WI38 (cell line): Measurements from ENCODE around the gene IL31RA.

Experiments
- H3K4me3 ChIP-seq: 2 replicates; pipeline ENCODE4 v1.5.1; 2011; ENCODE audit warnings: low read depth, mild to moderate bottlenecking, control low read depth, low read length
- CTCF ChIP-seq: IDR thresholded peaks from 2 replicates; pipeline ENCODE4 v1.5.1; 2012; ENCODE audit warnings: low read depth, mild to moderate bottlenecking, control low read depth, low read length

The IL31RA gene

GRCh38 chr5:55923865-55924500 is 72.8 kb downstream of the IL31RA start:
- no peak for TF ChIP-seq CTCF
- H3K4me3 ChIP-seq = no peak overlapping the region

- TF ChIP-seq CTCF = no peak
- no peak overlapping the region for H3K4me3 ChIP-seq
Observed at GRCh38 chr5:55924744-55925143, 73.6 kb downstream of the IL31RA start.

- H3K4me3 ChIP-seq = no peak overlapping the region
- no peak for TF ChIP-seq CTCF
Observed at GRCh38 chr5:55925181-55925580, 74.0 kb downstream of the IL31RA start.

- no peak for TF ChIP-seq CTCF
Observed at GRCh38 chr5:55925712-55926111, 74.6 kb downstream of the IL31RA start.

GRCh38 chr5:55926476-55926875 is 75.3 kb downstream of the IL31RA start:
- no peak for TF ChIP-seq CTCF
- no peak overlapping the region for H3K4me3 ChIP-seq

More at GRCh38 chr5:55925712-55926111, 74.6 kb downstream of the IL31RA start:
- no peak overlapping the region for H3K4me3 ChIP-seq

- no peak overlapping the region for H3K4me3 ChIP-seq
- TF ChIP-seq CTCF = no peak
Observed at GRCh38 chr5:55927861-55928655, 76.9 kb downstream of the IL31RA start.
